D341Med (cell line): ENCODE measurements around the gene ZNF792.
A peak's percentile ranks its signal among the peaks of the same experiment; 100 is the strongest.
"Not testable (repeated sequence)": the region's sequence is repeated elsewhere in the genome, so short reads cannot be mapped to it uniquely, and the experiment has no call there.

Source experiments
- DNase-seq: peaks from one replicate; pipeline ENCODE4 v3.0.0; 2012; ENCODE audit warnings: low spot score

ZNF792 gene

DNA sequence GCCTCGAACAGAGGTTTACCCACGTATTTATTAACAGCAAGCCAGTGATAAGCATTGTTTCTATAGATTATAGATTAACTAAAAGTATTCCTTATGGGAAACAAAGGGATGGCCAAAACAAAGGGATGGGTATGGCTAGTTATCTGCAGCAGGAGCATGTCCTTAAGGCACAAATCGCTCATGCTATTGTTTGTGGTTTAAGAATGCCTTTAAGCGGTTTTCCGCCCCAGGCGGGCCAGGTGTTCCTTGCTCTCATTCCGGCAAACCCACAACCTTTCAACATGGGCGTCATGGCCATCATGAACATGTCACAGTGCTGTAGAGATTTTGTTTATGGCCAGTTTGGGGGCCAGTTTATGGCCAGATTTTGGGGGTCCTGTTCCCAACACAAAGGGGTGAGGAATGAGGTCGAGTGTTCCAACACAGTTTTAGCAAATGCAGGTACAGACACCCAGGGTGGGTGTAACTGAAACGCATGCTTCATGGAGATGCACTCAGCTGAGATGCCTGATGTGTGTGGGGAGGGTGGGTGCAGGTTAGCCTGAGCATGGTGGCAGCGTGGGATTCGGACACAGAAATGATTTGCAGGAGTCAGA, 6.3 kb upstream of the ZNF792 start:
- not testable (repeated sequence) for DNase-seq

DNA sequence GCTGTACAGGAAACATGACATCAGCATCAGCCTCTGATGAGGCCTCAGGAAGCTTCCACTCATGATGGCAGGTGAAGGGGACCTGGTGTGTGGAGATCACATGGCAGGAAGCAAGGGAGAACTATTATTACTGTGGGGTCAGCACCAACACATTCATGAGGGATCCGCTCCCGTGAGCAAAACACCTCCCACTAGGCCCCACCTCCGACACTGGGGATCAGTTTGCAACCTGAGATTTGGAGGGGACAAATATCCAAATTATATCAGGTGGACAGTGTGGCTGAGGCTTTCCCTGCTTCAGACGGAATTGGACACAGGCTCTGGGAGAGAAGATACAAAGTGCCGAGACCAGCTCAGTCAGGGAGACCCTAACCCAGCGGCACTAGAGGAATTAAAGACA, 5.7 kb upstream of the ZNF792 start:
- no peak for DNase-seq

DNA sequence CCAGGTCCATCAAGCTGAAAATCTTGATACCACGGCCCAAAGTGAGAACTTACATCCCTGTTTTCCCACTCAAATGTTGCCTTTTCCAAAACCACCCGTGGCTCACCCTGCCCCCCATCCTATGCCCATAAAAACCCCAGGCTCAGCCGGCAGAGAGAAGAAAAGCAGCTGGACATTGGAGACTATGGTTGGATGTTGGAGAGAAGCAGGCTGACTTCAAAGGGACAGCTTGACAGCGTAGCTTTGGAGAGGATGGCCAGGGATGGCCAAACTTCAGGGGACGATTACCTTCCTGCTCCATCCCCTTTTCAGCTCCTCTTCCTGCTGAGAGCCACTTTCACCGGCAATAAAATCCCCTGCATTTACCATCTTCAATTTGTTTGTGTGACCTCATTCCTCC, 3.5 kb upstream of the ZNF792 start:
- DNase-seq, result no peak

DNA sequence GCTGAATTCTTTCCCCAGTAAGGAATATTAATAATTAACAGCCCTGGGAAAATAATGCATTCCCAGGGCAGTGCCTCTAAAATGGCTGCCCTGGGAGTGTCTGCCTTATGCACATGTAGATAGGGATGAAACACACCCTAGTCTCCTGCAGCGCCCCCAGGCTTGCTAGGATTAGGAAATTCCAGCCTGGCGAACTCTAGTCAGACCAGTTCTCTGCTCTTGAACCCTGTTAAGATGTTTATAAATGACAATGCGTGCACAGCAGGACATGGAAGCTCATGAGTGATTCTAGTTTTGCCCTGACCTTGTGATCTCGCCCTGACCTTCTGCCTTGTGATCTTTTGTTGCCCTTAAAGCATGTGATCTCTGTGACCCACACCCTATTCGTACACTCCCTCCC, 1.5 kb upstream of the ZNF792 start:
- not testable (repeated sequence) for DNase-seq

DNA sequence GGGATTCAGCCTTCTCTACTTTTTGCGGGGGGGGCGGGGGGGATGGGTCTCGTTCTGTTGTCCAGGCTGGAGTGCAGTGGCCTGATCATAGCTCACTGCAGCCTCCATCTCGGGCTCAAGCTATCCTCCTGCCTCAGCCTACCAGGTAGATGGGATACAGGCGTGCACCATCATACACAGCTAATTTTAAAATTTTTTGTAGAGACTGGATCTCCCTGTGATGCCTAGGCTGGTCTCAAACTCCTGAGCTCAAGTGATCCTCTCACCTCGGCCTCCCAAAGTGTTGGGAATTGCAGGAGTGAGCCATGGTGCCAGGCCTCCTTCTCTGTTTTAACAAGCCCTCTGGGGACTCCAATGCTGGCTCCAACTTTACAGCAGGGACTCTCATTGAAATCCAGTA, 569 bp upstream of the ZNF792 start:
- no peak for DNase-seq

DNA sequence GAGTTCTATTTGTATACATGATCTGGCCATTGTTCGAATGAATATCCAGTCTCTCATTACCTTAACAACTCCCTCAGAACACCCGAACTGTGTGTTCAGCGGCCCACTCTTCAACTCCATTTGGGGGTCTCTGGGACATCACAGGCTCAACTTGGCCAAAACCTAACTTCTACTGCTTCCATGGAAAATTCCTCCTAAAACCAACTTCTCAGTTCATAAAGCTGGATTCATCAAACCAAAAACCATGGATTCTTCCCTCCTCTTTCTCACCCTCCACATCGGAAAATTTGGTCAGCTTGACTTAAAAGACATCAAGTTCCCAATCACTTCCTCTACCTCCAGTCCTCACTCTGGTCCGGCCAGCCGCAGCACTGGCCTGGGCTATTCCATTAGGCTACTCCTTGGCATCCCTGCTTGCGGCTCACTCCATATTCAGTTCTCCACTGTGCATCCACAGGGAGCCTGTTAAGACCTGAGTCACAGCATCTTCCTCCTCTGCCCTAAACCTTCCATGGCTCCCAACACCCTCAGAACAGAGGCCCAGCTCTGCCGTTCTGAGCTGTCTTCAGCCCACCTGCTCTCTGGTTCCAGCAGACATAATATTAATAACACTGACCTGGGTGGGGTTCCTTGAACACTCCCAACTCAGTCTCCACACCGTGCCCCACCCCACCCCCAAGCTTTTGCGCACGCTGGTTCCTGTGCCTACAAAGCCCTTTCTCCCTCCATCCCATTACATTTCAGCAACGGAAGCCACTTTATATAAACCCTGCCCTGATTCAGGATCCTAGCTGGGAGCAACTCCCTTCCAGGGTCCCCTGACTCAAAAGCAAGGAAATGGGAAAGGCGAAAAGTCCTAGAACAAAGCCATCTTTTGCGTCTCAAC, 1.1 kb downstream of the ZNF792 start:
- DNase-seq, result peak; percentile 29

DNA sequence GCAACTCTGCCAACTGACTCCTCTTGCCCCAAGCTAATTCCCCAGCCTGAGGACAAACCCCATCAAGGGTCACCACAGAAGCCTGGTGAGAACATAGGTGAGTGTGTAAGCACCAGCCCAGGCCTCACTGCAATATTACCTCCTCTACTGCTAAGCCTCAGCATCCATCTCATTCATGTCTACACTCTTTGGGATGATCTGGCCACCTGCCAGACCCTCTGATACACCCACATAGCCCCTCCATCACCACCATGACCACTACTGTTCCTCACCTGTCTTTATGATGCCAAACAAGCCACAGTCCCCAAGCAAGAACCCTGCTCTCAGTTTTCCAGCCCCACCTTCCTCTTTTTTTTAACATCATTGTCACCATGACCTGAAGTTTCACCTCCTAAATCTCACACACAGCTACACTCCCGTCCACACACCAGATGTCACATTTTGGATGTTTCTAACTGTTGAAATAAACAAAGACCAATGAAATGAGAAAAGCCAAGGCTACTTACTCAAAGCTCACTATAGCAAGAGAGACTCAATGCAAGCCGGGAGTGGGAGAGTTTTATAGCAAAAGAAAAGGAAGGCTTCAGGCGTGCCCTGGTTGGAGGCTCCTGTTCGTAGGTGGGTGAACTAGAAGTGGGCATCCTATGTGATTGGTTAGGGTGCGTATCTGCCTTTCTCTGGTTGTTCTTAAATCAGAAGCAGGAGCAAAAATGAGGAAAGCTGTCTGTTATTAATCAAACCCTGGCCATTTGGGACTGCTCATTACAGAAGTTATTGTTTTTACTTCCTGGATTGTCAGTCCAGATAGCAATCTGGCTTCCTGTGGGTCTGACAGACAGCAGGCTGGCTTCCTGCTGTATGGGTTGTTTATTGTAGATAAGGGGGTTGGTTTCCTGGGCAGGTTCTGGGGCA, 2.0 kb downstream of the ZNF792 start:
- no peak for DNase-seq

DNA sequence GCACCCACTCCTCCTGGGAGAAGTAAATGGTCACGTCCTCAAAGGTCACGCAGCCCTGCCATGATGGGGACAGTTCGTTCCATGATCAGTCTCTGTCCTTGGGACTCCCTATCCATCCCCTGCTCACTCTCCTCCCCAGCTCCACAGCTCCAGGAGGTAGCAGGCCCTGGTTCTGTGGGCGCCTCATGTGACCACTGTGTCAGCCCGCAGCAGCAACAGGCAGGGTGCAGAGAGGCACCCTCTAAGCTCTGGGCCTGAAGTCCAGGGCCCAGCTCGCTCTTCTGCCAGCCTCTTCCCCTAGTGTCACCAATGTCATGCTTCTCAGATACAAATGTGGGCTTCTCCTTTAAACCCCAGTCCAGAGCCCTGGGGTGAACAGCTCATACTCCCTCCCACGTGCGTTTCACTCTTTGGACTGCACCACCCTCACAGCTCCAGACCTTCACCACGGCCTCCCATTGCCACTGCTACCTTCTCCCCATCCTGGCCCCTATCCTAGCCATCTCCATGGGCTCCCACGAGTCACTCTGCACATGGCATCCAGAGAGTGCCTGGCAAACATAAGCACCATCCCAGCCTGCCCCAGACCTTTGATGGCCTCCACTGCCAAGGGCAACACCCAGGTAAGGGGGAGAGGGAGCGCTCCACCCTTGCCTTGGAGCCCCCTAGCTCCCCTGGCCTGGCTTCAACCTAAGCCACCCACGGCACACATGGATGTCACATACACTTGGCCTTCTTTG, 2.9 kb downstream of the ZNF792 start:
- no peak for DNase-seq

DNA sequence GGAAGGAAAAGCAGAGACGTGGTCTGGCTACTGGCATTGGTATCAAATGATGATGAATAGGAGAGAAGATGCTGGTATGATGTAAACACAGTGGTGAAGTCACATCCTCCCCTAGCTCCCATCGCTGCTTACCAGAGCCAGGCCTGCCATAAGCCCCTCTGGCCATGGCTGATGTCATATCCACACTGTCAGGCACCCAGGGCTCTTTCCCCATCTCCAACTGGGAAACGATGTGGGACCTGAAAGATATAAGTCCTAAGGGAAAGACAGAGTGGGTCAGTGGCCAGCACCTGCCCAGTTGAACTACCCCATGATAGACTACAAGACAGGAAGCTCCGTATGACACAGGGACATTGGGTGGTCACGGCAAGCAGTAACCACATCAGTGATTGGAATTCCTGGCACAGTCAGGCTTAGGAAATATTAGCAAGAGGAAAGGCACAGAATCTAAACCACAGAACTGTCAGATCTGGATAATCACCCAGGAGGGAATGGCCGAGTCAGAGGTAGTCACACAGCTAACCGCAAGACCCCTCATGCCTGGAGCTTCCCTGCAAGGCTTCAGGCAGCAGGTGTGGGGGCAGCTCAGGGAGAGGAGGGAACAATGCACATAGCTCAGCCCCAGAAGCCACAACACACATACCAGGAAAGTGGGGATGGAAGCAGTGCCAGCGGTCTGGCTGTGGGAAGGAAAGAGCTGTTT, 3.8 kb downstream of the ZNF792 start:
- no peak for DNase-seq

DNA sequence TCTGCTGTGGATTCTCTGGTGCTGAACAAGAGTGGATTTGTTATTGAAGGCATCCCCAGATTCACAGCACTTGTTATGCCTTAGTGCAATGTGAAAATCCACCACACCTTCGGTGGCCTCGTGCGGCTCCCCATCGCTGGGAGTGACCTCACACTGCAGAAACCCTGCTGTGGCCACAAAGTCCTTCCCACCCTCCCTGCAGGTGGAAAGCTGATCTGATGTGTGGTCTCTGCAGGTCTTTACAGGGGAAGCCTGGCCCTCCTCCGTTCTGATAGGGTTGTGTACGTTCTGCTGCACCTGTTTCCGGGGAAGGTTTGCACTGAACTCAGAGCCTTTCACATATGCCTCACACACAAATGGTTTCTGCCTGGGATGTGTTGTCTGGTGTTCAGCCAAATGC, 5.0 kb downstream of the ZNF792 start:
- no peak for DNase-seq

DNA sequence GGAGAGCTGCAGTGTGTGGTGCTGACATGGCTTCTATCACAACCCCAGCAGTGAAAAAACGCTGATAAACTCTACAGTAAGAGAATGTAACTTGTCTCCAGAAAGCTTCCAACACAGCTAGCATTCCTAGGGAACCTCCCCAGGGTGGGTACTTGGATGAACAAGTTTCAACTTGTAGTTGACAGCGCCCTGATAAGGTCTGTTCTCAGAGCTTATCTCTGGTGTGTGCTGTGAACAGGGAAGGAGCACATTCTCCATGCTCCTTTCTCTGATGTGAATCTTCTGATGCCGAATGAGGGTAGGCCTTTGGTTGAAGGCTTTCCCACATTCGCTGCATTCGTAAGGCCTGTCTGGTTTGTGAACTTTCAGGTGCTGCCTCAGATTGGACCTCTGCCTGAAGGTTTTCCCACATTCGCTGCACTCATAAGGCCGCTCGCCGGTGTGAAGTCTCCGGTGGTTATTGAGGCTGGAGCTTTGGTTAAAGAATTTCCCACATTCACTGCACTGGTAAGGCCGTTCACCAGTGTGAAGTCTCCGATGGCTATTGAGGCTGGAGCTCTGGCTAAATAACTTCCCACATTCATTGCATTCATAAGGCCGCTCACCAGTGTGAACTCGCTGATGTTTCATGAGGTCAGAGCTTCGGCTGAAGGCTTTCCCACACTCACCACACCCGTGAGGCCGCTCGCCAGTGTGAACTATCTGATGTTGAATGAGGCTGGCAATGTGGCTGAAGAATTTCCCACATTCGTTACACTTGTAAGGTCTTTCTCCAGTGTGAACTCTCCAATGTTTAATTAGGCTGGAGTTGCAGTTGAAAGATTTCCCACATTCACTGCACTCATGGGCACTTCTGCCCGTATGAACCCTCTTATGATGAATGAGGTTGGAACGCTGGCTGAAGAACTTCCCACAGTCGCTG, 5.9 kb downstream of the ZNF792 start:
- no peak for DNase-seq

DNA sequence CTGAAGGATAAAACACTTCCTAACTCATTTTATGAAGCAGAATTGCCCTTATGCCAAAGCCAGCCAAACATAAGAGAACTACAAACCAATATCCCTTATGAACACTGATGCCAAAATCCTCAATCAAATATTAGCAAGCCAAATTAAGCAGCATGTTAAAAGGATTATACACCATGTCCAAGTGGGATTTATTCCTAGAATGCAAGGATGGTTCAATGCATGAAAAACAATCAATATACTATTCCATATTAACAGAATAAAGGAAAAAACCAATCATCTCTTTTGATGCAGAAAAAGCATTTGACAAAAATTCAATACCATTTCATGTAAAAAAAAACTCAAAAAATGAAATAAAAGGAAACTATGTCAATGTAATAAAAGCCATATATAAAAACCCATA, 10.9 kb downstream of the ZNF792 start:
- no peak for DNase-seq

DNA sequence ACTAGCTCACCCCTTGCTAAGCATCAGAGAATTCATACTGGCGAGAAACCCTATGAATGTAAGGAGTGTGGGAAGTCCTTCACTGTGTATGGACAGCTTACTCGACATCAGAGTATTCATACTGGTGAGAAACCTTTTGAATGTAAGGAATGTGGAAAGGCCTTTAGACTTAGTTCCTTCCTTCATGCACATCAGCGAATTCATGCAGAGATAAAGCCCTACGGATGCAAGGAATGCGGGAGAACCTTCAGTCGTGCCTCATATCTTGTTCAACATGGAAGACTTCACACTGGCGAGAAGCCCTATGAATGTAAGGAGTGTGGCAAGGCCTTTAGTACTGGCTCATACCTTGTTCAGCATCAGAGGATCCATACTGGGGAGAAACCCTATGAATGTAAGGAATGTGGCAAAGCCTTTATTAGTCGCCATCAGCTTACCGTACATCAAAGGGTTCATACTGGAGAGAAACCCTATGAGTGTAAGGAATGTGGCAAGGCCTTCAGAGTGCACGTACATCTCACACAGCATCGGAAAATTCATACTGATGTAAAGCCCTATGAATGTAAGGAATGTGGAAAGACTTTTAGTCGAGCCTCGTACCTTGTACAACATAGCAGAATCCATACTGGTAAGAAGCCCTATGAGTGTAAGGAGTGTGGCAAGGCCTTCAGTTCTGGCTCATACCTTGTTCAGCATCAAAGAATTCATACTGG, 20.0 kb downstream of the ZNF792 start:
- DNase-seq, result no peak

DNA sequence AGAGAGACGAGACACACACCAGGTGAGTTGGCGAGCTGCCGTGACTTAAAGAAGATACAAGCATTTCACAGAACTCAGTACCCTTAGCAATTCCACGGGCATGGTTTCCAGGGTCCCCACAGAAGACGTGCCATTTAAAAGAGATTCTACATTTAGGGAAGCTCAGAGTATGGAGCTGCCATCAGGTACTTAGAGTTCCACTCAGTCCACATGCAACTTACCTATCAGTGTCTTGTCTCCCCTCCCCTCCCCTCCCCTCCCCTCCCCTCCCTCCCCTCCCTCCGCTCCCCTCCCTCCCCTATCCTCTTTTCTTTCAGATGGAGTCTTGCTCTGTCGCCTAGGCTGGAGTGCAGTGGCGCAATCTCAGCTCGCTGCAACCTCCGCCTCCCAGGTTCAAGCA, 25.1 kb downstream of the ZNF792 start:
- DNase-seq, result no peak

DNA sequence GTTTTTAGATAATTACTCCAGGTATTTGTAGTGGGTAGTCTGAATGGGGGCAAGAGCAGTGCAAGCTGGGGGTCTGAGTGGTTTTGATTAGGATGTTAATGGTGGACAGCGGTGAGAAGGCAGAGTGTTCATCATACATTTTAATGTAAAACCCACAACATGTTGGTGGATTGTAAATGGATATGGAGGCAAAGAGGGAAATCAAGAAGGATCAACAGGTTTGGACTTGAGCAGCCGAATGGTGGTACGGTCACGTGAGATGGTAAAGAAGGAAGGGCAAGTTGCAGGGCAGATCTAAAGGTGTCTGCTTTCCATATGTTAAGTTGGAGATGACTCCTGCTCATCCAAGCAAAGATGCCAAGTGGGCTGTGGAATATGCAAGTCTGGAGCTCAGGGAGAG, 27.8 kb downstream of the ZNF792 start:
- no peak for DNase-seq

DNA sequence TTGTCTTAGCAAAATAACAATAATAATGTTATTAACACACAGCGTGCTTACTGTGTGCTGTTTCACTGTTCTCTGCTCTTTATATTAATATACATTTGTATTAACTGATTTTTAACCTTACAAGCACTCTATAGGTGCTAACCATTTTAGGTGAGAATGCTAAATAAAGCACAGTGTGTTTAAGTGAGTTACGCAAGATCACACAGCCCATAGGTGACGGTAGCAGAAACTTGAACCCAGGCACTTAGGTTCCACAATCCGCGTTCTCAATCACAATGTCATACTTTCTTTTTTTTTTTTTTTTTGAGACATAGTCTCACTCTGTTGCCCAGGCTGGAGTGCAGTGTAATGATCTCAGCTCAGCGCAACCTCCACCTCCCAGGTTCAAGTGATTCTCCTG, 31.5 kb downstream of the ZNF792 start:
- DNase-seq, result no peak

DNA sequence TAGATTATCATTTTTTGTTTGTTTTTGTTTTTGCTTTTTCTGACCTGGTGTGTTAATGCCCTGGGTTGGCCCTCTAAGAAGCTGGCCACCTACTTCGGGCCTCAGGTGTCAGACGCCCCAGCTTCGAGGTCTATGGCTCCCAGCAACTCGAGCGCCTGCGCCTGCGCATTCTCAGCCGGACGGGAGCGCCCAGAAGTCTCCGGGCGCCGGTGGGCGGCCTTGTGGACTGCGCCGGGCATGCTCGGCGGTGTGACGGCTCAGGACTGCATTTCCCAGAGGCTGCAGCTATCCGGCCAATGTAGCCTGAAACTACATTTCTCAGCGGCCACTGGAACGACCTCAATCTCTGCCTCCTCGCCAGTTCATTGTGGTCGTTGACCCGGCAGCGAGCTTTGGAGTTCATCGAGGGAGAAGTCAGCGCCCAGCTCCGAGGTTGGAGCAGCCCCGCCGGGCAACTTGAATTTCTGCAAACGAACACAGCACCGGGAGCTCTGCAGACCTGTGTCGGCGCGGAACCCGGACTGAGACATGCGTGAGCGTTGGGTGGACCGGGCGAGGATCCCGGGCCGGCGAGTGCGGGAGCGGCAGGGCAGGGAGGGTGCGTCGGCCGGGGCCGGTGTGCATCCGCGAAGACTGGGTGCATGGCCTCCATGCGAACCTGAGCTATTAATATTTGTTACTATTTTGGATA, 37.2 kb downstream of the ZNF792 start, which contains the start of gene ZNF30:
Gene ZNF30 (plus strand): TSS at position 219 of the 691 bp plus-strand sequence. CDS start 3,045 bp downstream, outside the sequence.
- DNase-seq, result peak; percentile 97

DNA sequence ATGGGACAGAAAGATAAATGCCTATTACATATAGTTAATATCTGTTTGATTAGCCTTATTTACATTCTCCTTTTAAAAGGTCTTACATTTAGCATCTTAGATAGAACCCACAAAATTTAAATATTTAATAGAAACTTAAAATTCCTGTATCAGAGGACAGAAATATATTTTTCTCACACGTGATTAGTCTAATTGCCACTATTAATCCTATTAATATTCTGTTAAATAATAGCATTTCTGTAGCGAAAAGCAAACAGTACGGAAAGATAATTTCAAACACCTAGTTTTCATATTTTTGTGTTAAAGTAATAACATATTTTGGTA, 37.7 kb downstream of the ZNF792 start:
- DNase-seq, result no peak

DNA sequence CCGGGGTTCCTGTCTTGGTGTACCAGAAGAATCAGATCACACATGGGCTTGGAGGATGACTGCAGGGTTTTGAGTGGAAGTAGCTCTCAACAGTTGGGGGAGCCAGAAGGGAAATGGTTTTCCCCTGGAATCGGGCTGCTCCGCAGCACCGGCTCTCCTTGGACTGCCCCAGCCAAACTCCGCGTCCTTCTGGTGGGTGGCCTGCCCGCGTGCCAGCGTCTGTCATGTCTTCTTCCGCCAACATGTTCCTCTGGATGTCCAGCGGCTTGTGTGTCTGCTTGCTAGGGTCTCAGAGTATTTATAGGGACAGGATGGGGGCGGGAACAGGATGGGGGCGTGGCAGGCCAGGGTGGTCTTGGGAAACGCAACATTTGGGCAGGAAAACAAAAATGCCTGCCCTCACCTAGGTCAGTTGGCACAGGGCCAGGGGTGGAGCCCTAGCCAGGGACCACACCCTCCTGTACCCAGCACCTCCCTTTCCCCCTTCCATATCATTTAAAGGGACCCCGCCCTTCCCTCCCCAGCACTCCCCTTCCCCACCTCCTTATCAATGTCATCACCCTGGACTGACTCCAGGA, 38.7 kb downstream of the ZNF792 start:
- DNase-seq, result no peak
